ENCODE measurements around the gene CHD8.

Gene CHD8

DNA sequence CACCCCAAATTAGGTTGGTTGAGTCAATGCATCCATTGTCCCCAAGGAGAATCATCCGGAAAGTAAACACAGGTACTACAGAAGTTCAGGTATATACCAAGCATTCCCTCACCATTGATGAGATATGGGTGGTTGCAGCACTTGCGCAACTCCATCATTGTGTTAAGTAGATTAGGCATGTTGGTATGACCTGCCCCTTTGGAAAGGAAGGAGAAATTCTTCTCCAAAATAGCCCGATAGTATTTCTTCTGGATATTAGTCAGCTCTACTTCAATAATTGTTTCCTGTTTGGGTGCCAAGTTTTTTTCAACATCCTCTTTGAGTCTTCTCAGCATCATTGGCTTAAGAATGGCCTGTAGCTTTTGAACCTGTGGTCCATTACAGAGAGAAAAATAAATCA is 50.8 kb downstream of the CHD8 start:
- Histone ChIP-seq H3K79me2 (ENCODE audit: insufficient read depth, low read length) (no peaks in the 10 kb centered on the region), H3K27me3 (ENCODE audit: insufficient read depth, low read length) (no peaks in the 10 kb centered on the region), H3K4me3 (ENCODE audit: low read depth, low read length, poor library complexity, severe bottlenecking) (no peak overlapping the region), H4K20me1 (ENCODE audit: insufficient read depth, low read length) (no peaks in the 10 kb centered on the region), H2AFZ (ENCODE audit: low read length) (no peak overlapping the region), H3K36me3 (ENCODE audit: insufficient read depth, low read length) (peaks cover 97% of the 10 kb centered on the region), H3F3A (ENCODE audit: insufficient read depth, low read length) (no peaks in the 10 kb centered on the region), H3K9ac (ENCODE audit: low read length) (no peak overlapping the region), H3K9me3 (ENCODE audit: low read length) (no peaks in the 10 kb centered on the region), H3K4me2 (ENCODE audit: low read length) (no peak overlapping the region), H3K9me2 (ENCODE audit: low read depth, low read length) (no peaks in the 10 kb centered on the region), H3K27ac (ENCODE audit: low read depth, low read length, poor library complexity, severe bottlenecking) (no peak overlapping the region), H3K4me1 (ENCODE audit: insufficient read depth, low read length, severe bottlenecking) (no peaks in the 10 kb centered on the region)
- TF ChIP-seq, protein P1, sequence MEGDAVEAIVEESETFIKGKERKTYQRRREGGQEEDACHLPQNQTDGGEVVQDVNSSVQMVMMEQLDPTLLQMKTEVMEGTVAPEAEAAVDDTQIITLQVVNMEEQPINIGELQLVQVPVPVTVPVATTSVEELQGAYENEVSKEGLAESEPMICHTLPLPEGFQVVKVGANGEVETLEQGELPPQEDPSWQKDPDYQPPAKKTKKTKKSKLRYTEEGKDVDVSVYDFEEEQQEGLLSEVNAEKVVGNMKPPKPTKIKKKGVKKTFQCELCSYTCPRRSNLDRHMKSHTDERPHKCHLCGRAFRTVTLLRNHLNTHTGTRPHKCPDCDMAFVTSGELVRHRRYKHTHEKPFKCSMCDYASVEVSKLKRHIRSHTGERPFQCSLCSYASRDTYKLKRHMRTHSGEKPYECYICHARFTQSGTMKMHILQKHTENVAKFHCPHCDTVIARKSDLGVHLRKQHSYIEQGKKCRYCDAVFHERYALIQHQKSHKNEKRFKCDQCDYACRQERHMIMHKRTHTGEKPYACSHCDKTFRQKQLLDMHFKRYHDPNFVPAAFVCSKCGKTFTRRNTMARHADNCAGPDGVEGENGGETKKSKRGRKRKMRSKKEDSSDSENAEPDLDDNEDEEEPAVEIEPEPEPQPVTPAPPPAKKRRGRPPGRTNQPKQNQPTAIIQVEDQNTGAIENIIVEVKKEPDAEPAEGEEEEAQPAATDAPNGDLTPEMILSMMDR (IDR thresholded peaks at IDR 0.05; ENCODE audit: low read length), result no peak
- no peak for TF ChIP-seq EZH2 (IDR thresholded peaks at IDR 0.05; ENCODE audit: borderline replicate concordance, low read length)

DNA sequence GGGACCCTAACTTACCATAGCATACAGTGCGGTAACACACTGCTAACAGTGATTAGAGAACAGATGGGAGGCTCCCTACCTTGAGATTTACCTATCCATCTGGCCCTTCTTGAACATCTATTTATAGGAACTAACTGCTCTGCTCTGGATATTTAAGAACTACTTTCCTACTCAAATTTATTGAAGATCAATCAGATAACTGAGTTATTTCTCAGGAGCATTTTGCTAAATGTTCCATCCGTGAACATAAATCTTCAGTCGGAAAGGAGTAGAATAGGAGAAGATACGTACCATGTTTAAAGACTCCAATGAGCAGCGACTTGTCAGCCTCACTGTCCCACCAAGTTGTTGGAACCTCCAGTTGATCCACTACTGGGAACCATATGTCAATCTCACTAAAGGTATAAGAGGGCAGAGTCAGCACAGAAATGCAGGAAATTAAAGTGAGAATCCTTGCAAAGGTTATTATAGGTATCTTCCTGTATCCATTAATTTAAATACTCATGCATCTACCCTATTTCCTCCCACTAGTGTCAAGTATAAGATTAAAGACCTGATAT is 56.5 kb downstream of the CHD8 start:
- Histone ChIP-seq H3K4me1 (ENCODE audit: insufficient read depth, low read length, severe bottlenecking) (no peaks in the 10 kb centered on the region), H3K4me3 (ENCODE audit: low read depth, low read length, poor library complexity, severe bottlenecking) (no peak overlapping the region), H3K27ac (ENCODE audit: low read depth, low read length, poor library complexity, severe bottlenecking) (no peak overlapping the region), H3K27me3 (ENCODE audit: insufficient read depth, low read length) (no peaks in the 10 kb centered on the region), H4K20me1 (ENCODE audit: insufficient read depth, low read length) (no peaks in the 10 kb centered on the region), H3F3A (ENCODE audit: insufficient read depth, low read length) (no peaks in the 10 kb centered on the region; the same call in 1 of the 2 replicates), H2AFZ (ENCODE audit: low read length) (no peak overlapping the region), H3K4me2 (ENCODE audit: low read length) (no peak overlapping the region), H3K79me2 (ENCODE audit: insufficient read depth, low read length) (no peaks in the 10 kb centered on the region), H3K9ac (ENCODE audit: low read length) (no peak overlapping the region), H3K9me3 (ENCODE audit: low read length) (no peaks in the 10 kb centered on the region), H3K36me3 (ENCODE audit: insufficient read depth, low read length) (peaks cover 91% of the 10 kb centered on the region), H3K9me2 (ENCODE audit: low read depth, low read length) (no peaks in the 10 kb centered on the region)
- TF ChIP-seq EZH2 (IDR thresholded peaks at IDR 0.05; ENCODE audit: borderline replicate concordance, low read length), result no peak
- TF ChIP-seq, protein P1 (IDR thresholded peaks at IDR 0.05; ENCODE audit: low read length), result no peak

DNA sequence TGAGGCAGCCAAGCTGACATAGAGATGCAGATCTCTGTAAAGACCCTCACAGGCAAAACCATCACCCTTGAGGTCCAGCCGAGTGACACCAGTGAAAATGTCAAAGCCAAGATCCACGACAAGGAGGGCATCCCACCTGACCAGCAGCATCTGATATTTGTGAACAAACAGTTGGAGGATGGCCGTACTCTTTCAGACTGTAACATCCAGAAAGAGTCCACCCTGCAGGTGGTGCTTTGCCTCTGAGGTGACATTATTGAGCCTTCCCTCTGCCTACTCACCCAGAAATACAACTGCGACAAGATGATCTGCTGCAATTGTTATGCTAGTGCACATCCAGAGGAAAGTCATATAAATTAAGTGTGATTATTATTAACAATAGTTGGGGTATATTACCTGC is 57.0 kb downstream of the CHD8 start:
- H3K36me3 ChIP-seq (ENCODE audit: insufficient read depth, low read length), result peaks cover 92% of the 10 kb centered on the region
- no peaks in the 10 kb centered on the region for H3K9me2 ChIP-seq (ENCODE audit: low read depth, low read length)
- H3K4me1 ChIP-seq (ENCODE audit: insufficient read depth, low read length, severe bottlenecking), result no peaks in the 10 kb centered on the region
- H3K4me3 ChIP-seq (ENCODE audit: low read depth, low read length, poor library complexity, severe bottlenecking), result no peak overlapping the region
- H3F3A ChIP-seq (ENCODE audit: insufficient read depth, low read length), result no peaks in the 10 kb centered on the region; the same call in 1 of the 2 replicates
- H3K4me2 ChIP-seq (ENCODE audit: low read length), result no peak overlapping the region
- H3K9me3 ChIP-seq (ENCODE audit: low read length), result no peaks in the 10 kb centered on the region
- no peaks in the 10 kb centered on the region for H4K20me1 ChIP-seq (ENCODE audit: insufficient read depth, low read length)
- no peak overlapping the region for H2AFZ ChIP-seq (ENCODE audit: low read length)
- H3K79me2 ChIP-seq (ENCODE audit: insufficient read depth, low read length), result no peaks in the 10 kb centered on the region
- no peaks in the 10 kb centered on the region for H3K27me3 ChIP-seq (ENCODE audit: insufficient read depth, low read length)
- H3K9ac ChIP-seq (ENCODE audit: low read length), result no peak overlapping the region
- TF ChIP-seq, protein P1 (IDR thresholded peaks at IDR 0.05; ENCODE audit: low read length), result no peak
- TF ChIP-seq EZH2 (IDR thresholded peaks at IDR 0.05; ENCODE audit: borderline replicate concordance, low read length), result no peak
- H3K27ac ChIP-seq (ENCODE audit: low read depth, low read length, poor library complexity, severe bottlenecking), result no peak overlapping the region

Data from OCI-LY1 (cell line).